Stimulated activated CD4-positive, alpha-beta T cell treated with anti-CD3 and anti-CD28 coated beads, Interleukin-4, amount 100 ng/mL, for 48 hours (primary cell): Measurements from ENCODE around the gene RAB21.

Experiments used
- DNase-seq, 2 donors: peaks; one replicate each; pipeline ENCODE4 v3.0.0-alpha.2; 2020; ENCODE audit warnings: low read depth in 2 of 2

The RAB21 gene

GRCh38 chr12:71754461-71755145 lies at the start of gene RAB21:
RAB21 (plus strand) TSS chr12:71754863; CDS start chr12:71755130, 267 bp downstream.
- peak; percentile 98 to 99 for DNase-seq

GRCh38 chr12:71704920-71705319 lies 49.7 kb upstream of the RAB21 start:
- no peak for DNase-seq

- no peak for DNase-seq
These were observed 46.0 kb upstream of the RAB21 start for GRCh38 chr12:71708658-71709057.

GRCh38 chr12:71710276-71711125 lies 44.2 kb upstream of the RAB21 start:
- no peak for DNase-seq

GRCh38 chr12:71718611-71719010 lies 36.1 kb upstream of the RAB21 start:
- DNase-seq = no peak

GRCh38 chr12:71719647-71720370 lies 34.9 kb upstream of the RAB21 start:
- no peak for DNase-seq

- no peak for DNase-seq
These were observed 32.7 kb upstream of the RAB21 start for GRCh38 chr12:71721783-71722505.

GRCh38 chr12:71725011-71725410 lies 29.7 kb upstream of the RAB21 start:
- DNase-seq = no peak

GRCh38 chr12:71726548-71726947 lies 28.1 kb upstream of the RAB21 start:
- DNase-seq = no peak

GRCh38 chr12:71727958-71728357 lies 26.7 kb upstream of the RAB21 start:
- no peak for DNase-seq

GRCh38 chr12:71730936-71731335 lies 23.7 kb upstream of the RAB21 start:
- no peak for DNase-seq

GRCh38 chr12:71731439-71732356 lies 23.0 kb upstream of the RAB21 start:
- DNase-seq = no peak

GRCh38 chr12:71732357-71732712 lies 22.3 kb upstream of the RAB21 start:
- no peak for DNase-seq

- DNase-seq = no peak
These were observed 17.5 kb upstream of the RAB21 start for GRCh38 chr12:71737197-71737596.

- no peak for DNase-seq
These were observed 11.7 kb upstream of the RAB21 start for GRCh38 chr12:71742998-71743397.

GRCh38 chr12:71744522-71745300 lies 10.0 kb upstream of the RAB21 start:
- DNase-seq = no peak

- DNase-seq = peak in 1 of 2 donors; percentile 4
These were observed 7.6 kb upstream of the RAB21 start for GRCh38 chr12:71746974-71747611.

- no peak for DNase-seq
These were observed 6.4 kb upstream of the RAB21 start for GRCh38 chr12:71748081-71748850.

- no peak for DNase-seq
These were observed 5.0 kb upstream of the RAB21 start for GRCh38 chr12:71749666-71750065.
